ENCODE results near the gene SPARC. TPM values are rescaled to one million over a fixed set of nuclear protein-coding genes. Genes with fewer than 3 reads are reported as not detected.

SPARC gene
- total and polyA plus RNA-seq, 2 donors (not counting 1 experiment from before 2014, with no cell fraction given), result 0.45 TPM; not detected in 1

- H4K20me1 ChIP-seq (ENCODE audit: control insufficient read depth, insufficient read depth, low read length, poor library complexity, severe bottlenecking), result no peaks in the 10 kb centered on the region
- intact Hi-C loops (cut with micrococcal nuclease), result no loop called here
- no peaks in the 10 kb centered on the region for H3K36me3 ChIP-seq (replicated peaks in 1 of 2; ENCODE audit: control extremely low read depth in 1 of 2, control insufficient read depth in 1 of 2, extremely low read depth in 1 of 2, insufficient read depth in 2 of 2, low read length in 1 of 2)
- H3K27me3 ChIP-seq (replicated peaks in 1 of 4; ENCODE audit: control extremely low read depth in 1 of 4, control insufficient read depth in 3 of 4, insufficient read depth in 4 of 4, low read length in 3 of 4), result no peaks in the 10 kb centered on the region
- Mint-ChIP-seq H3K27ac (no peak overlapping the region), H3K27me3 (peaks cover 24% of the 10 kb centered on the region), H3K4me1 (peaks cover 11% of the 10 kb centered on the region), H3K4me3 (no peak overlapping the region), H3K9me3 (ENCODE audit: insufficient read depth) (no peaks in the 10 kb centered on the region)
- CTCF ChIA-PET, result no interaction called here
- H3K4me3 ChIP-seq (ENCODE audit: control extremely low read depth in 1 of 5, extremely low read depth in 1 of 5, insufficient read depth in 1 of 5, low read depth in 2 of 5, low read length in 4 of 5), result no peak overlapping the region
- 93% methylated on average over 8 of the region's 8 CpGs for WGBS (ENCODE audit: insufficient coverage)
- no peak for ATAC-seq (ENCODE audit: low read depth)
- no peak overlapping the region for H3K27ac ChIP-seq (ENCODE audit: low read length in 2 of 2)
- POLR2A ChIA-PET, result no interaction called here
- H3K9ac ChIP-seq (ENCODE audit: low read length), result no peak overlapping the region
- TF ChIP-seq EZH2 (IDR thresholded peaks at IDR 0.05; ENCODE audit: borderline replicate concordance, insufficient read depth, low read depth, low read length, poor library complexity, severe bottlenecking), result no peak
- TF ChIP-seq, protein P1, sequence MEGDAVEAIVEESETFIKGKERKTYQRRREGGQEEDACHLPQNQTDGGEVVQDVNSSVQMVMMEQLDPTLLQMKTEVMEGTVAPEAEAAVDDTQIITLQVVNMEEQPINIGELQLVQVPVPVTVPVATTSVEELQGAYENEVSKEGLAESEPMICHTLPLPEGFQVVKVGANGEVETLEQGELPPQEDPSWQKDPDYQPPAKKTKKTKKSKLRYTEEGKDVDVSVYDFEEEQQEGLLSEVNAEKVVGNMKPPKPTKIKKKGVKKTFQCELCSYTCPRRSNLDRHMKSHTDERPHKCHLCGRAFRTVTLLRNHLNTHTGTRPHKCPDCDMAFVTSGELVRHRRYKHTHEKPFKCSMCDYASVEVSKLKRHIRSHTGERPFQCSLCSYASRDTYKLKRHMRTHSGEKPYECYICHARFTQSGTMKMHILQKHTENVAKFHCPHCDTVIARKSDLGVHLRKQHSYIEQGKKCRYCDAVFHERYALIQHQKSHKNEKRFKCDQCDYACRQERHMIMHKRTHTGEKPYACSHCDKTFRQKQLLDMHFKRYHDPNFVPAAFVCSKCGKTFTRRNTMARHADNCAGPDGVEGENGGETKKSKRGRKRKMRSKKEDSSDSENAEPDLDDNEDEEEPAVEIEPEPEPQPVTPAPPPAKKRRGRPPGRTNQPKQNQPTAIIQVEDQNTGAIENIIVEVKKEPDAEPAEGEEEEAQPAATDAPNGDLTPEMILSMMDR (IDR thresholded peaks at IDR 0.05), result no peak
- DNase-seq, result no peak
- H3K79me2 ChIP-seq (ENCODE audit: control insufficient read depth, insufficient read depth, low read length), result no peaks in the 10 kb centered on the region
- H3K4me2 ChIP-seq (replicated peaks; ENCODE audit: low read depth, low read length, poor library complexity, severe bottlenecking), result no peak overlapping the region
- H3K4me1 ChIP-seq (ENCODE audit: control insufficient read depth in 2 of 2, insufficient read depth in 2 of 2, low read length in 2 of 2), result peaks cover 6 to 10% of the 10 kb centered on the region in 2 donors
- no peak overlapping the region for H2AFZ ChIP-seq (ENCODE audit: insufficient read depth, low read depth, low read length, poor library complexity, severe bottlenecking)
- no peaks in the 10 kb centered on the region for H3K9me3 ChIP-seq (ENCODE audit: control extremely low read depth in 1 of 3, control insufficient read depth in 2 of 3, insufficient read depth in 1 of 3, low read length in 2 of 3)
These were observed 75.5 kb downstream of the SPARC start for GRCh38 chr5:151611127-151611775.

Small RNAs within 50 kb of the gene (small RNA-seq; reads per million reads assigned to genes)
- not detected for gene RN7SKP232 (ENCODE audit: insufficient read length, low read depth, low replicate concordance)

Other genes starting within 250 kb of the SPARC start
- 12.9 and 15.1 TPM in 2 replicates for gene SLC36A1, start 239.3 kb downstream of the SPARC start, total RNA-seq
- gene SLC36A1, start 239.3 kb downstream of the SPARC start, polyA plus RNA-seq, result 4.0 and 6.1 TPM in 2 replicates
- gene FAT2, start 95.6 kb downstream of the SPARC start, total RNA-seq, result not detected in 2 replicates
- not detected in 2 replicates for gene FAT2, start 95.6 kb downstream of the SPARC start, polyA plus RNA-seq
- gene ATOX1, start 71.7 kb upstream of the SPARC start, total RNA-seq, result 32.0 and 37.3 TPM in 2 replicates
- gene ATOX1, start 71.7 kb upstream of the SPARC start, polyA plus RNA-seq, result 33.4 and 43.6 TPM in 2 replicates
- gene G3BP1, start 85.0 kb upstream of the SPARC start, total RNA-seq, result 159 and 173 TPM in 2 replicates
- gene G3BP1, start 85.0 kb upstream of the SPARC start, polyA plus RNA-seq, result 12.2 and 12.7 TPM in 2 replicates
- gene GLRA1, start 237.9 kb upstream of the SPARC start, total RNA-seq, result not detected in 2 replicates
- not detected in 2 replicates for gene GLRA1, start 237.9 kb upstream of the SPARC start, polyA plus RNA-seq

Data from B cell (primary cell).